Gastrocnemius medialis (tissue), 4 donors: Measurements from ENCODE around the gene VMP1. TPM values are rescaled to one million over a fixed set of nuclear protein-coding genes. Genes with fewer than 3 reads are reported as not detected.
"Not testable (repeated sequence)": the region's sequence is repeated elsewhere in the genome, so short reads cannot be mapped to it uniquely, and the experiment has no call there.

Experiments
- ATAC-seq, 2 donors: fragments of 150-250 bp; one replicate each; pipeline ENCODE4 v1.9.1; 2016
- DNase-seq, 2 donors: peaks; one replicate each; pipeline ENCODE4 v3.0.0-alpha.2; 2019
- H3K27ac ChIP-seq, 4 donors: fragments of 200-600 bp; sonication (generic); 1 replicate in 1 of 4; 2 replicates in 3 of 4; pipeline ENCODE4 v1.5.1; 2016 to 2018; ENCODE audit warnings: mild to moderate bottlenecking in 2 of 4, moderate library complexity in 1 of 4
- H3K27me3 ChIP-seq, 3 donors: fragments of 200-600 bp; sonication (generic) in 2 of 3; 1 replicate in 1 of 3; 2 replicates in 2 of 3; pipeline versions ENCODE4 v1.5.1 to v1.6.0; 2016 to 2019; ENCODE audit warnings: mild to moderate bottlenecking in 1 of 3, moderate library complexity in 1 of 3
- H3K36me3 ChIP-seq, 2 donors: fragments of 200-600 bp; sonication (generic) in 1 of 2; one replicate each; pipeline ENCODE4 v1.5.1; 2017 to 2018
- H3K4me1 ChIP-seq, 2 donors: fragments of 200-600 bp; sonication (generic) in 1 of 2; one replicate each; pipeline ENCODE4 v1.5.1; 2016 to 2017; ENCODE audit warnings: mild to moderate bottlenecking in 2 of 2
- H3K4me3 ChIP-seq, 4 donors: fragments of 200-600 bp; sonication (generic) in 3 of 4; 1 replicate in 1 of 4; 2 replicates in 3 of 4; pipeline ENCODE4 v1.5.1; 2016 to 2019; ENCODE audit warnings: mild to moderate bottlenecking in 2 of 4
- H3K9me3 ChIP-seq, 3 donors: fragments of 200-600 bp; sonication (generic) in 2 of 3; 1 replicate in 1 of 3; 2 replicates in 2 of 3; pipeline ENCODE4 v1.5.1; 2016 to 2019
- POLR2A ChIP-seq, 2 donors: fragments of 450-650 bp; IDR thresholded peaks; one replicate each; pipeline ENCODE4 v1.6.1; 2017; ENCODE audit warnings: antibody characterized with exemption in 2 of 2, mild to moderate bottlenecking in 2 of 2, moderate library complexity in 2 of 2
- in situ Hi-C, 4 donors: fragments of 200-750 bp; cut with MboI; loops; one replicate each; pipeline versions ENCODE4 v1.15.0 to v1.8.0; 2017; ENCODE audit warnings: low sequenced_read_pairs in 4 of 4
- intact Hi-C: fragments of 100-400 bp; cut with DNase I; formaldehyde crosslinking; loops from one replicate; pipeline ENCODE4 v1.15.1; 2023; ENCODE audit warnings: low total_unique reads
- total RNA-seq, 4 donors: library from RNA; depleted of rRNA; stranded (reverse); fragments of >200 nt; gene quantifications; one replicate each; pipeline versions ENCODE4 v1.1.0 to v1.2.3, GENCODE V29; 2016
- TF ChIP-seq, protein P1 (sequence below), 5 experiments: fragments of 450-650 bp in 3 of 5; fragments of 200-600 bp in 2 of 5; sonication (generic) in 2 of 5; IDR thresholded peaks in 4 of 5; conservative IDR thresholded peaks in 1 of 5; 1 replicate in 4 of 5; 2 replicates in 1 of 5; pipeline ENCODE4 v1.5.1; 2016 to 2019; ENCODE audit warnings: antibody characterized with exemption in 5 of 5, mild to moderate bottlenecking in 3 of 5, moderate library complexity in 3 of 5

The VMP1 gene
- total RNA-seq, 4 donors from 2014 or later: 39.2 to 55.0 (median 48.4) TPM

DNA sequence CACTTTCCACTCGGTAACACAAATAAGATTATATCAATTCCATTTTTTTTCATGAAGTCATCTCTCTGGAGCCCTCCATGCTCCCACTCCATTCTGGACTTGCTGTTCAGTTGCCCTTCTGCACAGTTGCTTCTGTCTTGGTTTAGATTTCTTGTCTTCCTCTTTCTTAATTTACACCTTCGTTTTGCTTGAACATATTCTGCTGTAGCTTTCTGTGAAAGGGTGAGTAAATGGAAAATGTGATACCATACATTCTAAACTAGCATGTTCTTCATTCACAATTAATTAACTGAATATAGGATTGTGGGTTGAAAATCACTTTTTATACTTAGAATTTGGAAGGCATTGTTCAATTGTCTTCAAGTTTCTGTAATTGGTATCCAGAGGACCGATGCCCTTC, 69.6 kb downstream of the VMP1 start:
- Histone ChIP-seq H3K36me3 (peaks cover 0 to 45% of the 10 kb centered on the region in 2 donors), H3K4me1 (no peaks in the 10 kb centered on the region), H3K9me3 (no peaks in the 10 kb centered on the region), H3K27ac (no peak overlapping the region), H3K27me3 (no peaks in the 10 kb centered on the region), H3K4me3 (no peak overlapping the region)
- in situ Hi-C loops: no loop called here
- no peak for ATAC-seq
- DNase-seq: no peak
- intact Hi-C loops: no loop called here
- TF ChIP-seq, protein P1, sequence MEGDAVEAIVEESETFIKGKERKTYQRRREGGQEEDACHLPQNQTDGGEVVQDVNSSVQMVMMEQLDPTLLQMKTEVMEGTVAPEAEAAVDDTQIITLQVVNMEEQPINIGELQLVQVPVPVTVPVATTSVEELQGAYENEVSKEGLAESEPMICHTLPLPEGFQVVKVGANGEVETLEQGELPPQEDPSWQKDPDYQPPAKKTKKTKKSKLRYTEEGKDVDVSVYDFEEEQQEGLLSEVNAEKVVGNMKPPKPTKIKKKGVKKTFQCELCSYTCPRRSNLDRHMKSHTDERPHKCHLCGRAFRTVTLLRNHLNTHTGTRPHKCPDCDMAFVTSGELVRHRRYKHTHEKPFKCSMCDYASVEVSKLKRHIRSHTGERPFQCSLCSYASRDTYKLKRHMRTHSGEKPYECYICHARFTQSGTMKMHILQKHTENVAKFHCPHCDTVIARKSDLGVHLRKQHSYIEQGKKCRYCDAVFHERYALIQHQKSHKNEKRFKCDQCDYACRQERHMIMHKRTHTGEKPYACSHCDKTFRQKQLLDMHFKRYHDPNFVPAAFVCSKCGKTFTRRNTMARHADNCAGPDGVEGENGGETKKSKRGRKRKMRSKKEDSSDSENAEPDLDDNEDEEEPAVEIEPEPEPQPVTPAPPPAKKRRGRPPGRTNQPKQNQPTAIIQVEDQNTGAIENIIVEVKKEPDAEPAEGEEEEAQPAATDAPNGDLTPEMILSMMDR (IDR thresholded peaks at IDR 0.05 in 4 of 5, conservative IDR thresholded peaks at IDR 0.05 in 1 of 5): no peak
- no peak for TF ChIP-seq POLR2A (IDR thresholded peaks at IDR 0.05)

GRCh38 chr17:59778996-59779395, 71.5 kb downstream of the VMP1 start:
- in situ Hi-C loops: no loop called here
- Histone ChIP-seq H3K4me1 (no peaks in the 10 kb centered on the region), H3K27me3 (no peaks in the 10 kb centered on the region), H3K9me3 (no peaks in the 10 kb centered on the region), H3K4me3 (no peak overlapping the region), H3K36me3 (peaks cover 0 to 39% of the 10 kb centered on the region in 2 donors), H3K27ac (no peak overlapping the region)
- intact Hi-C loops: no loop called here
- TF ChIP-seq, protein P1 (IDR thresholded peaks at IDR 0.05 in 4 of 5, conservative IDR thresholded peaks at IDR 0.05 in 1 of 5): no peak
- TF ChIP-seq POLR2A (IDR thresholded peaks at IDR 0.05): no peak
- no peak for DNase-seq
- ATAC-seq: no peak

DNA sequence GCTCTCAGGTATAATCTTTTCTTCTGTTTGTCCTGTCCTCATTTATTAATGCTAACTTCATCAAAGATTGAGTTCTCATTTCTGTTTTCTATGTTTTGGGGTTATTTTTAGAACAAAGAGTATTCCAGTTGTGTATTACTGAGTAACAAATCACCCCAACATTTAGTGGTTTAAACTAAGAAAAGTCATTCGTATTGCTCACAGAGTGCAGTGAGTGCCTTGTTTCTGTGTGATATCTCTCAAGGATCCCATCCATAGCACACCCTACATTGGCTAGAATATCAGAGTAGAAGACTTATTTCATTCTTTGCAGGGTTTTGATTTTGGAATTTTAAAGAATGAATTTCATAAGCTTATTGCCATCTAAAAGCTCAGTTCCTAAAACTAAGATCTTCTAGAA, 72.1 kb downstream of the VMP1 start:
- H3K27ac ChIP-seq: no peak overlapping the region
- ATAC-seq (no peak), DNase-seq (no peak)
- H3K27me3 ChIP-seq: no peaks in the 10 kb centered on the region
- no peak for TF ChIP-seq POLR2A (IDR thresholded peaks at IDR 0.05)
- TF ChIP-seq, protein P1 (IDR thresholded peaks at IDR 0.05 in 4 of 5, conservative IDR thresholded peaks at IDR 0.05 in 1 of 5): no peak
- in situ Hi-C loops: no loop called here
- peaks cover 0 to 33% of the 10 kb centered on the region in 2 donors for H3K36me3 ChIP-seq
- no peaks in the 10 kb centered on the region for H3K9me3 ChIP-seq
- H3K4me3 ChIP-seq: no peak overlapping the region
- intact Hi-C loops: no loop called here
- peaks cover under 1 to 5% of the 10 kb centered on the region in 2 donors for H3K4me1 ChIP-seq

GRCh38 chr17:59780548-59780947, 73.1 kb downstream of the VMP1 start:
- in situ Hi-C loops, H3K4me3 ChIP-seq, H3K9me3 ChIP-seq, H3K27me3 ChIP-seq, ATAC-seq, H3K27ac ChIP-seq, DNase-seq: not testable (repeated sequence)
- H3K36me3 ChIP-seq: peaks cover 0 to 23% of the 10 kb centered on the region in 2 donors
- intact Hi-C loops: loop anchor here (5.0 kb wide), 1 partner anchor 57 kb away; no protein-coding TSS in a partner anchor
- peaks cover 4 to 13% of the 10 kb centered on the region in 2 donors for H3K4me1 ChIP-seq

DNA sequence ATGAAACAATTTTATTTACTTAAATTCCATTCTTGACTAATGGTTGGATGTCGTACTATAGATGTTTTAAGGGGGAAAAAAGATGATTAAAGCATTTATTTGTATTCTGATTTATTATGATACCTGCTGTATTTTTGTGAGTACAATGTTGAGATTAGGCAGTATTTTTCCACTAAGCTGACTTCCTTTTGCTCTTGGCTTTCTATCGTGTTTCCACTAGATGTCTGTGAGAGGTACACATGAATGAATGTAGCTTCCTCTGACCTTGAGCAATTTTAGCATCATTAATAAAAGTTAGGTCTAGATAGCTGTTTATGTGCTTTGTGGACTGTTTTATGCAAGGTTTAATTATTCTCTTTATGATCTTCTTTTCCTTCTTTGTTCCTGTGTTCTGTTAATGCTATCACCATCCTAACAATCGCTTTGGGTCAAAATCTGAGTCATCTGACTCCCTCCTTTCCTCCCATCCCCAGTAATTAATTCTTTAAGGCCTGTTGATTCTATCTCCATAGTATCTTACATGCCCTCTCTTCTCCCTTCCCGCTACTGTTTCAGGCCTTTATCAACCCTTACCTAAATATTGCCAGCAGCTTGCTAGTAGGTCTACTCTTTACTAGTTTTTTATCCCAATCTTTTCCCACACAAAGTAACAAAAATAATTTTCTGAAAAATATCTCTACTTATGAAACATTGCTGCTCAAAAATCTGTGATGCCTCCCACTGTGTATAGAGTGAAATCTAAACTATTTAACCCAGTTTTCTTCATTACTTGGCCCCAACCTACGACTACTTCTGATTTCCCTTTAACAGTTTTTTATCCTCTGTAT, 76.0 kb downstream of the VMP1 start:
- peak overlapping the region in 1 of 4 donors; percentile 5 for H3K4me3 ChIP-seq
- intact Hi-C loops: loop anchor here (5.0 kb wide), 1 partner anchor 54 kb away; no protein-coding TSS in a partner anchor
- TF ChIP-seq, protein P1 (IDR thresholded peaks at IDR 0.05 in 4 of 5, conservative IDR thresholded peaks at IDR 0.05 in 1 of 5): no peak
- no peak for TF ChIP-seq POLR2A (IDR thresholded peaks at IDR 0.05)
- ATAC-seq: no peak
- in situ Hi-C loops: no loop called here
- no peaks in the 10 kb centered on the region for H3K9me3 ChIP-seq
- peak overlapping the region; percentile 41 to 68 (median 52) for H3K27ac ChIP-seq
- H3K4me1 ChIP-seq: peaks cover 4 to 34% of the 10 kb centered on the region in 2 donors
- DNase-seq: no peak
- H3K36me3 ChIP-seq: no peaks in the 10 kb centered on the region
- H3K27me3 ChIP-seq: no peaks in the 10 kb centered on the region
